NT2/D1 (cell line): ENCODE data around the gene TANC1.
A peak's percentile ranks its signal among the peaks of the same experiment; 100 is the strongest.

ENCODE experiments used
- DNase-seq: peaks from one replicate; pipeline ENCODE4 v3.0.0-alpha.2; 2011; ENCODE audit warnings: low read depth, low spot score
- H3K27me3 ChIP-seq: 2 replicates; pipeline ENCODE4 v1.6.0; 2011; ENCODE audit warnings: mild to moderate bottlenecking; ENCODE audit not compliant: insufficient read length, insufficient read depth
- H3K36me3 ChIP-seq: 2 replicates; pipeline ENCODE4 v1.6.1; 2011; ENCODE audit warnings: mild to moderate bottlenecking, low read length, mixed read lengths; ENCODE audit not compliant: insufficient read depth, insufficient read length
- H3K4me1 ChIP-seq: 2 replicates; pipeline ENCODE4 v1.5.1; 2011; ENCODE audit not compliant: insufficient read depth, insufficient read length
- H3K4me3 ChIP-seq: 2 replicates; pipeline ENCODE4 v1.5.1; 2011; ENCODE audit warnings: low read depth; ENCODE audit not compliant: insufficient read length
- H3K9ac ChIP-seq: 2 replicates; pipeline ENCODE4 v1.6.0; 2011; ENCODE audit warnings: low read depth; ENCODE audit not compliant: insufficient read length
- H3K9me3 ChIP-seq: 2 replicates; pipeline ENCODE4 v1.5.1; 2011; ENCODE audit warnings: mild to moderate bottlenecking, low read length; ENCODE audit not compliant: insufficient read depth
- SUZ12 ChIP-seq: IDR thresholded peaks from 2 replicates; pipeline ENCODE4 v1.6.1; 2011; ENCODE audit not compliant: insufficient read length, insufficient read depth; ENCODE audit errors: extremely low read depth
- YY1 ChIP-seq: IDR thresholded peaks from 2 replicates; pipeline ENCODE4 v1.6.1; 2011; ENCODE audit not compliant: insufficient read length, insufficient read depth
- ZNF274 ChIP-seq: IDR thresholded peaks from 2 replicates; pipeline ENCODE4 v1.6.1; 2011; ENCODE audit warnings: mild to moderate bottlenecking, low read depth, low read length

Gene TANC1

GRCh38 chr2:159053161-159054031, 85.0 kb downstream of the TANC1 start:
- no peaks in the 10 kb centered on the region for H3K27me3 ChIP-seq
- no peak overlapping the region for H3K4me3 ChIP-seq
- H3K9me3 ChIP-seq, result no peaks in the 10 kb centered on the region
- TF ChIP-seq YY1 (no peak), SUZ12 (no peak)
- H3K4me1 ChIP-seq, result no peaks in the 10 kb centered on the region
- H3K9ac ChIP-seq, result no peak overlapping the region
- no peak for DNase-seq
- H3K36me3 ChIP-seq, result peaks cover 6% of the 10 kb centered on the region

- Histone ChIP-seq H3K4me1 (no peaks in the 10 kb centered on the region), H3K4me3 (no peak overlapping the region), H3K9me3 (no peaks in the 10 kb centered on the region), H3K9ac (no peak overlapping the region), H3K27me3 (no peaks in the 10 kb centered on the region), H3K36me3 (peaks cover 6% of the 10 kb centered on the region)
- DNase-seq, result no peak
- TF ChIP-seq SUZ12 (no peak), YY1 (no peak), ZNF274 (no peak)
Observed at GRCh38 chr2:159054032-159054334, 85.5 kb downstream of the TANC1 start.

- Histone ChIP-seq H3K9ac (no peak overlapping the region), H3K36me3 (peaks cover 3% of the 10 kb centered on the region), H3K4me1 (no peaks in the 10 kb centered on the region), H3K9me3 (no peaks in the 10 kb centered on the region), H3K4me3 (no peak overlapping the region), H3K27me3 (no peaks in the 10 kb centered on the region)
- no peak for DNase-seq
- TF ChIP-seq ZNF274 (no peak), SUZ12 (no peak), YY1 (no peak)
Observed at GRCh38 chr2:159054985-159055384, 86.5 kb downstream of the TANC1 start.

- peaks cover 3% of the 10 kb centered on the region for H3K4me1 ChIP-seq
- no peaks in the 10 kb centered on the region for H3K9me3 ChIP-seq
- H3K9ac ChIP-seq, result no peak overlapping the region
- peaks cover 3% of the 10 kb centered on the region for H3K36me3 ChIP-seq
- H3K27me3 ChIP-seq, result no peaks in the 10 kb centered on the region
- no peak for DNase-seq
- TF ChIP-seq ZNF274 (no peak), SUZ12 (no peak), YY1 (no peak)
- H3K4me3 ChIP-seq, result no peak overlapping the region
Observed at GRCh38 chr2:159060518-159060917, 92.1 kb downstream of the TANC1 start.

- no peak for DNase-seq
- Histone ChIP-seq H3K9me3 (no peaks in the 10 kb centered on the region), H3K9ac (no peak overlapping the region), H3K27me3 (no peaks in the 10 kb centered on the region), H3K4me1 (peaks cover 5% of the 10 kb centered on the region), H3K4me3 (no peak overlapping the region), H3K36me3 (peaks cover 17% of the 10 kb centered on the region)
- TF ChIP-seq ZNF274 (no peak), YY1 (no peak), SUZ12 (no peak)
Observed at GRCh38 chr2:159063677-159064076, 95.2 kb downstream of the TANC1 start.

GRCh38 chr2:159064446-159065301, 96.2 kb downstream of the TANC1 start:
- Histone ChIP-seq H3K27me3 (no peaks in the 10 kb centered on the region), H3K4me1 (peaks cover 5% of the 10 kb centered on the region), H3K9ac (no peak overlapping the region), H3K36me3 (peaks cover 17% of the 10 kb centered on the region), H3K4me3 (no peak overlapping the region), H3K9me3 (no peaks in the 10 kb centered on the region)
- TF ChIP-seq SUZ12, result no peak
- TF ChIP-seq YY1, result no peak
- TF ChIP-seq ZNF274, result no peak
- peak; percentile 18 for DNase-seq

GRCh38 chr2:159065313-159065712, 96.9 kb downstream of the TANC1 start:
- no peak for DNase-seq
- Histone ChIP-seq H3K9me3 (no peaks in the 10 kb centered on the region), H3K9ac (no peak overlapping the region)

More at GRCh38 chr2:159065313-159065712, 96.9 kb downstream of the TANC1 start:
- Histone ChIP-seq H3K36me3 (peaks cover 17% of the 10 kb centered on the region), H3K4me3 (no peak overlapping the region), H3K4me1 (peaks cover 5% of the 10 kb centered on the region), H3K27me3 (no peaks in the 10 kb centered on the region)
- no peak for TF ChIP-seq SUZ12
- no peak for TF ChIP-seq ZNF274
- TF ChIP-seq YY1, result no peak
